Neural cell (in vitro differentiated cells): ENCODE results near the gene RPL28.

Experiments used
- CTCF ChIP-seq: fragments of 450-650 bp; IDR thresholded peaks from 2 replicates; pipeline ENCODE4 v1.5.1; 2014; ENCODE audit warnings: antibody characterized with exemption, mild to moderate bottlenecking, moderate library complexity; ENCODE audit not compliant: poor library complexity, severe bottlenecking
- EP300 ChIP-seq: fragments of 450-650 bp; conservative IDR thresholded peaks from 2 replicates; pipeline ENCODE4 v1.6.1; 2014; ENCODE audit warnings: antibody characterized with exemption, mild to moderate bottlenecking, moderate library complexity; ENCODE audit not compliant: poor library complexity, severe bottlenecking
- EZH2 ChIP-seq: fragments of 200-600, 300-800 bp; shearing (Covaris generic), sonication (generic); IDR thresholded peaks from 2 replicates; pipeline ENCODE4 v1.6.1; 2014; ENCODE audit warnings: antibody characterized with exemption, low read length, borderline replicate concordance, mild to moderate bottlenecking; ENCODE audit not compliant: insufficient read depth, poor library complexity, severe bottlenecking
- MXI1 ChIP-seq: fragments of 450-650 bp; conservative IDR thresholded peaks from 2 replicates; pipeline ENCODE4 v1.6.1; 2014; ENCODE audit warnings: antibody characterized with exemption, mild to moderate bottlenecking; ENCODE audit not compliant: poor library complexity, severe bottlenecking
- POLR2AphosphoS5 ChIP-seq: IDR thresholded peaks from 2 replicates; pipeline ENCODE4 v1.6.1; 2012
- REST ChIP-seq: IDR thresholded peaks from 2 replicates; pipeline ENCODE4 v1.6.1; 2012; ENCODE audit warnings: borderline replicate concordance
- SMC3 ChIP-seq: fragments of 450-650 bp; conservative IDR thresholded peaks from 2 replicates; pipeline ENCODE4 v1.6.1; 2014; ENCODE audit warnings: antibody characterized with exemption, mild to moderate bottlenecking, moderate library complexity; ENCODE audit not compliant: poor library complexity
- TAF1 ChIP-seq: IDR thresholded peaks from 2 replicates; pipeline ENCODE4 v1.6.1; 2012; ENCODE audit warnings: low read depth

DNA sequence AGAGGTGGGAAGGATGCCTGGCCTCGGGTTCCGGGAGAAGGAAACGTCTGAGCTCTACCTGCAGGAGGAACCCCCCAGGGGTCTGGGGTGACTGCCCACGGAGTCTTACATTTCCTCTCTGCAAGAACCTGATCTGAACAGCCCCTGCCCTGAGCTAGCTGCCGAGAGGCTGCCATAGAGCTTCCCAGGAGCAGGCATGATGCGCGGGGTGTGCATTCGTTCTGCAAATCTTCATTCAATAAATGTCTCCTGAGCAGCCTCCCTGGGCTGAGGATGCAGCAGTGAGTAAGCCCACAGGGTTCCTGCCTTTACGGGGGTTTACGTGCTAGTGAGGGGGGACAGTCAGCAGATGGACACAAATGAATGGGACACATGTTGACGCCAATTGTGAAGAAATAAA lies 58.9 kb downstream of the RPL28 start:
- TF ChIP-seq CTCF = no peak
- TF ChIP-seq EP300 = no peak
- no peak for TF ChIP-seq REST
- TF ChIP-seq SMC3 = no peak
- TF ChIP-seq POLR2AphosphoS5 = no peak
- no peak for TF ChIP-seq EZH2
- no peak for TF ChIP-seq MXI1
- TF ChIP-seq TAF1 = no peak
